Stomach smooth muscle (tissue), 2 donors: Measurements from ENCODE around the gene DKK2.

Source experiments
- H3K27ac ChIP-seq: one replicate; pipeline ENCODE4 v1.7.0; 2013; ENCODE audit warnings: mild to moderate bottlenecking, low read length, inconsistent platforms
- H3K27me3 ChIP-seq, 2 donors: one replicate each; pipeline ENCODE4 v1.7.0; 2013; ENCODE audit warnings: low read length in 2 of 2; ENCODE audit not compliant: insufficient read depth in 2 of 2, control insufficient read depth in 1 of 2
- H3K36me3 ChIP-seq, 2 donors: one replicate each; pipeline ENCODE4 v1.7.0; 2013; ENCODE audit warnings: low read length in 2 of 2; ENCODE audit not compliant: control insufficient read depth in 2 of 2, insufficient read depth in 2 of 2
- H3K4me1 ChIP-seq: one replicate; pipeline ENCODE4 v1.7.0; 2013; ENCODE audit warnings: low read length; ENCODE audit not compliant: control insufficient read depth, insufficient read depth
- H3K4me3 ChIP-seq, 2 donors: one replicate each; pipeline ENCODE4 v1.7.0; 2013; ENCODE audit warnings: low read length in 2 of 2
- H3K9ac ChIP-seq, 2 donors: one replicate each; pipeline ENCODE4 v1.7.0; 2013; ENCODE audit warnings: low read length in 2 of 2, mild to moderate bottlenecking in 1 of 2
- H3K9me3 ChIP-seq, 2 donors: one replicate each; pipeline ENCODE4 v1.7.0; 2013; ENCODE audit warnings: low read length in 2 of 2; ENCODE audit not compliant: control insufficient read depth in 2 of 2
- donor health status: healthy.
- donor health status: Pancreatic carcinoma.

Gene DKK2, protein sequence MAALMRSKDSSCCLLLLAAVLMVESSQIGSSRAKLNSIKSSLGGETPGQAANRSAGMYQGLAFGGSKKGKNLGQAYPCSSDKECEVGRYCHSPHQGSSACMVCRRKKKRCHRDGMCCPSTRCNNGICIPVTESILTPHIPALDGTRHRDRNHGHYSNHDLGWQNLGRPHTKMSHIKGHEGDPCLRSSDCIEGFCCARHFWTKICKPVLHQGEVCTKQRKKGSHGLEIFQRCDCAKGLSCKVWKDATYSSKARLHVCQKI

DNA sequence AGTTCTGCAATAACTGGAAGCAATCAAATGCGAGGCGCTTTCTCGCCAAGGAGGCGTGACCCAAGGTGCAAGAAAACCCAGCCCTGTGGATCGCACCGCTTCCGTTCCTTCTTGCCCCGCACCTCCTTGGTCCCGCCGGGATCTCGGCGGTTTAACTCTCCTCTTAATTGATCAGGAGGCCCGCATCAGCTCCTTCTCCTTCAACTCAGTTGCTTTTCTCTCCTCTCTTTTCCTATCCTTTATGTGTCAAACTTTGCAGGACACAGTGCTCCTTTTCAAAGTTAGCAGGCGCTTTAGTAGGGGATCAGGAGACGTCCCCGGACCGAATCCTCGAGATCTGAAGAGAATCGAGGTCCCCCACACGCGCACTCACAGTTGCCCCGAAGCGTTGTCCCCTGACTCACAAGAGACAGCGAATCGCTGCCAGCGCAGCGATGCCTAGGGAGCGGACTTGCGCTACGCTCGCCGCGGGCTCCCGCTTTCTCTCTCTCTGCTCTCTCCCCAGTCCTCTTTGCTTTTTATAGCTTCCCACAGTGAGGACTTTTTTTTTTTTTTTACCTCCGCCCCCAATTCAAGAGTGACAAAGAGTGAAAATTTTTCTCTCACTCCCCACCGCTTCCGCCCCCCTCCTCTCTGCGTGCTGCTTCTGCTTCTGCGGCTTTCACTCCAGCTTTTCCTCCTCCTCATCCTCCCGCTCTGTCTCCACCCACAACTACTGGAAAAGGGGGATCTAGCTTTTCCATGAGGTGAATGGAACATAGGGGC, at the start of gene DKK2:
DKK2 (minus strand) TSS at position 495 of the 765 bp plus-strand sequence. CDS start 722 bp downstream, outside the sequence.
- H3K4me3 ChIP-seq = peak within 1 kb of the TSS; percentile 71 to 76
- peak within 1 kb of the TSS in 1 of 2 donors; percentile 13 for H3K9ac ChIP-seq
- H3K27me3 ChIP-seq = peaks cover 36 to 46% of the 10 kb centered on the region in 2 donors
- H3K4me1 ChIP-seq = peaks cover 16% of the 10 kb centered on the region
- no peaks in the 10 kb centered on the region for H3K9me3 ChIP-seq
- no peak within 1 kb of the TSS for H3K27ac ChIP-seq
- H3K36me3 ChIP-seq = no peaks in the 10 kb centered on the region

DNA sequence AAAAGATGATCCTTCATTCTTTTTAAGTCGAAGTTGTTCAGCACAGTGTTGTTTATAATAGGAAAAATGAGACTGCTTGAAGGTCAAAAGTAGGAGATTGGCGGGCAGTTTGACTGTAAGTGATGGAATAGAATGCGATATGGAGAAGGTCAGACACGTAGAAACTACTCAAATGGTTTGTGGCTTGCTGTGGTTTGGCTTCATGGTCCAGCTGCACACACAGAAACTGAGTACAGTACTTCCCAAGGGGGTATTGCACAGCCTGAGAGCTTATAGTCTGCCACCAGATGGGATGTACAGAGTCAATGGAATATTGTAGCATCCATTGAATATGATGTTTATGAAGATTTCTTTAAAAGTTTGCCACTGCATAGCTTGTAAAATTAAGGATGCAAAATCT, 41.1 kb upstream of the DKK2 start:
- Histone ChIP-seq H3K27me3 (no peaks in the 10 kb centered on the region), H3K9me3 (no peaks in the 10 kb centered on the region), H3K36me3 (no peaks in the 10 kb centered on the region), H3K9ac (no peak overlapping the region), H3K27ac (no peak overlapping the region), H3K4me3 (no peak overlapping the region), H3K4me1 (no peaks in the 10 kb centered on the region)

DNA sequence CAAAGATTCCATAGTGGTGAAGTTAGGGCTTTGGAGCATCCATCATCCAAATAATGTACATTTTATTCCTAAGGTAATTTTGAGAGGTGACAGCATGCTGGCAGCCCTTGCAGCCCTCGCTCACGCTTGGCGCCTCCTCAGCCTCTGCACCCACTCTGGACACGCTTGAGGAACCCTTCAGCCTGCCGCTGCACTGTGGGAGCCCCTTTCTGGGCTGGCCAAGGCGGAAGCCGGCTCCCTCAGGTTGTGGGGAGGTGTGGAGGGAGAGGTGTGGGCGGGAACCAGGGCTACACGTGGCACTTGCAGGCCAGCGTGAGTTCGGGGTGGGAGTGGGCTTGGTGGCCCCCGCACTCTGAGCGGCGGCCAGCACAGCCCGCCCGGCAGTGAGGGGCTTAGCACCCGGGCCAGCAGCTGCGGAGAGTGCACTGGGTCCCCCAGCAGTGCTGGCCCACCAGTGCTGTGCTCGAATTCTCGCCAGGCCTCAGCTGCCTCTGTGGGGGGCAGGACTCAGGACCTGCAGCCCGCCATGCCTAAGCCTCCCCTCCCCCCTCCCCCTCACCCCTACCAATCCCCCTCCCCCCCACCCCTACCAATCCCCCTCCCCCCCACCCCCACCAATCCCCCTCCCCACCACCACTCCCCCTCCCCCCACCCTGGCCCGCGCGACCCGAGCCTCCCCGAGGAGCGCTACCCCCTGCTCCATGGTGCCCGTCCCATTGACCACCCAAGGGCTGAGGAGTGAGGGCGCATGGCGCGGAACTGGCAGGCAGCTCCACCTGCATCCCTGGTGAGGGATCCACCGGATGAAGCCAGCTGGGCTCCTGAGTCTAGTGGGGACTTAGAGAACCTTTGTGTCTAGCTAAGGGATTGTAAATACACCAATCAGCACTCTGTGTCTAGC, 37.0 kb upstream of the DKK2 start:
- no peaks in the 10 kb centered on the region for H3K27me3 ChIP-seq
- H3K9ac ChIP-seq = no peak overlapping the region
- H3K9me3 ChIP-seq = no peaks in the 10 kb centered on the region
- no peaks in the 10 kb centered on the region for H3K36me3 ChIP-seq
- H3K4me1 ChIP-seq = no peaks in the 10 kb centered on the region
- no peak overlapping the region for H3K27ac ChIP-seq
- no peak overlapping the region for H3K4me3 ChIP-seq

DNA sequence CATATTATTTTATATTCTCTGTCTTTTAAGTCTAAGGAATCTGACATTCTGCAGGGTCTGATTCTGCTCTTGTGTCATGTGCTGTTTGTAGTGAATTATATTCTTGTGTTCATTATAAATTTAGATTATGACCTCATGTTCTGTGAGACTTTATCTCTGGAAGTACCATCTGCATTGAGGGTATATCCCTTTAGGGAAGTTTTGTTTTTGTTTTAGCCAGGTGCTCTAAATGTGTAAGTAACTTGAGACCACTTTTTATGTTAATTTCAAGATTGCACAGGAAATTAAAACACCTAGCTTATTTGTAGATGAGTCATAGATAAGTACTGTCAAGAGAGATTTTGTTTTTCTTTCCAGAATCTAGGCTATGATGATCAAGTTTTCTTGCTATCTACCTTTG, 35.0 kb upstream of the DKK2 start:
- H3K9ac ChIP-seq = no peak overlapping the region
- no peaks in the 10 kb centered on the region for H3K36me3 ChIP-seq
- H3K9me3 ChIP-seq = no peaks in the 10 kb centered on the region
- H3K27ac ChIP-seq = no peak overlapping the region
- H3K27me3 ChIP-seq = no peaks in the 10 kb centered on the region
- H3K4me1 ChIP-seq = no peaks in the 10 kb centered on the region
- H3K4me3 ChIP-seq = no peak overlapping the region

DNA sequence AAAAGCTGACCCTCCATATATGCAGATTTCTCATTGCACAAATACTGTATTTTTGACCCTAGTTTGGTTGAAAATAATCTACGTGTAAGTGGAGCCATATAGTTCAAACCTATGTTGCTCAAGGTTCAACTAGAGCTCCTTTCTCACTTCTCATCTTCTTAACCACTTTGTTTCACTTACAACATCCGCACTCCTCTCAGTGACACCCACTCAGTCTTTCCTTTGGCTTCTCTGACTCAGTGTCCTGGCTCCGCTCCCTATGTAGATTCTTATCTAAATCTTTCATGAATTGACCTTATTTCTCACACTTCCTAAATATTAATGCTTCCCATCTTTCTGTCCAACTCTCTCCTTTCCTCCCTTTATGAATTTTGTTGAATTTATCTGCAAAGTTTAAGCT, 32.9 kb upstream of the DKK2 start:
- H3K4me3 ChIP-seq = no peak overlapping the region
- H3K27ac ChIP-seq = no peak overlapping the region
- H3K36me3 ChIP-seq = no peaks in the 10 kb centered on the region
- H3K9ac ChIP-seq = no peak overlapping the region
- no peaks in the 10 kb centered on the region for H3K4me1 ChIP-seq
- H3K27me3 ChIP-seq = no peaks in the 10 kb centered on the region
- no peaks in the 10 kb centered on the region for H3K9me3 ChIP-seq

DNA sequence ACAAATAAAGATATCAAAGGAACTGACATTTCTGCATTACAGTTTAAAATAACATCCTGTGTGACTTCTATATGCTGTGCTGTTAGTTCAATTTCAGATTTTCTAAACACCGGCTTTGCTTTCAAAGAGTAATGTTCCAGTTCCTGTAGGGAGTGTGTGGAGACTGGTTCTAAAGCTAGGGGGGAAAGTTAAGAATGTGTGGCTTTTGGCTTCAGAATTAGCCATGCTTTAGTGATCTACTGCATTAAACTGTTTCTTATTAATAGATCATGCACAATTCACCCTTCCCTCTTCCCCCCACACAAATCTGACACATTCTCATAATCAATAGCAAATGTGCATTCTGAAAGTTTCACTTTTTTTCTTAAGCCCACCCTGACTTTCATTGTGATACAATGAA, 32.0 kb upstream of the DKK2 start:
- Histone ChIP-seq H3K9ac (no peak overlapping the region), H3K4me1 (no peaks in the 10 kb centered on the region), H3K27ac (no peak overlapping the region), H3K9me3 (no peaks in the 10 kb centered on the region), H3K36me3 (no peaks in the 10 kb centered on the region), H3K4me3 (no peak overlapping the region), H3K27me3 (no peaks in the 10 kb centered on the region)

DNA sequence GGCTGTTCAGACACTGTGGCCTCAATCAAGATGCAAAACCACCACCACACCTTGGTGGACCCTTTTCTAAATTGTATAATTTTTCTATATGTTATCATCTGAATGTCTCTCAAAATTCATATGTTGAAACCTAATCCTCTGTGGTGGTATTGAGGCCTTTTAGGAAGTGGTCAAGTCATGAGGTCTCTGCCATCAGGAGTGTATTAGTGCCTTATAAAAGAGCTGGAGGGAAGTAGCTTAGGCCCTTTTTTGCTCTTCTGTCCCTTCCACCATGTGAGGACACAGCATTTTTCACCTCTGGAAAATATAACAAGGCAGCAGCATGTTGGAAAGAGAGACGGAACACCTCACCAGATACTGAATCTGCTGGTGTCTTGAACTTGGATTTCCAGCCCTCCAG, 30.5 kb upstream of the DKK2 start:
- Histone ChIP-seq H3K9me3 (no peaks in the 10 kb centered on the region), H3K4me3 (no peak overlapping the region), H3K27me3 (no peaks in the 10 kb centered on the region), H3K27ac (no peak overlapping the region), H3K36me3 (no peaks in the 10 kb centered on the region), H3K4me1 (no peaks in the 10 kb centered on the region), H3K9ac (no peak overlapping the region)

DNA sequence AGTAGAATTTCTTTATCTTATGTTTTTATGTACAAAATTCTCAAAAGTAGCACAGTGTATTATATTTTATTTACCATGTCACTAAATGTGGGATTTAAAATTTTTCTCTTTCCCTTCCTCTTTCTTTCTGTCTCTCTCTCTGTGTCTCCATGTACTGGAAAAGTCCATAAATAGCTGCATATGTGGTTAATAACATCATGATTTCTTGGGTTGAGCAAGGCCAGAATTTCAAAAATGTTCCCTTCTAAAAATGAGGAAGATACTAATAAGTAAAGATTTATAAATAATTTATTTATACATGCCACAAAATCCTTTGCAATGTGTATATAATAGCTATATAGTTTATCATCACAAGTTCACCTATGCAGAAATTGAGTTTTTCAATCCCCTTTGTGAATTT, 29.1 kb upstream of the DKK2 start:
- Histone ChIP-seq H3K9me3 (no peaks in the 10 kb centered on the region), H3K36me3 (no peaks in the 10 kb centered on the region), H3K4me3 (no peak overlapping the region), H3K9ac (no peak overlapping the region), H3K4me1 (no peaks in the 10 kb centered on the region), H3K27ac (no peak overlapping the region), H3K27me3 (no peaks in the 10 kb centered on the region)

DNA sequence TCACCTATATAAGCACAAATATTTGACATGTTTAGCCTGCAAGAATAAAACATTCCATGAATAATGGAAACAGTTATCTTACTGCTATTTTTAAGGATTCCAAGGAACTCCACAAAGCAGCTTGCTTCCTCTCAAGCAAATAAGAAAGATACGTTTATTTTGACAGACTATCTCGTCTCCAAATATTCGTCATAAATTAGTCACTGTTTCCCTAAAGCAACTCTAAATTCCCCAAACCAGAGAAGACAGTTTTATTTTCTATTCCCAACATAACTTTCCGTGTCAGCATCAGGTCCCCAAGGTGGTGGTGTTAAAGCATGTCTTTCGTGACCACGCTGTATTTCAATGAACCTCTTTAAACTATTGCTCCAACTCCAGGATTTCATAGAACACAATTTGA, 24.3 kb upstream of the DKK2 start:
- H3K4me1 ChIP-seq = no peaks in the 10 kb centered on the region
- no peaks in the 10 kb centered on the region for H3K36me3 ChIP-seq
- no peaks in the 10 kb centered on the region for H3K9me3 ChIP-seq
- no peaks in the 10 kb centered on the region for H3K27me3 ChIP-seq
- H3K9ac ChIP-seq = no peak overlapping the region
- H3K4me3 ChIP-seq = no peak overlapping the region
- H3K27ac ChIP-seq = no peak overlapping the region

DNA sequence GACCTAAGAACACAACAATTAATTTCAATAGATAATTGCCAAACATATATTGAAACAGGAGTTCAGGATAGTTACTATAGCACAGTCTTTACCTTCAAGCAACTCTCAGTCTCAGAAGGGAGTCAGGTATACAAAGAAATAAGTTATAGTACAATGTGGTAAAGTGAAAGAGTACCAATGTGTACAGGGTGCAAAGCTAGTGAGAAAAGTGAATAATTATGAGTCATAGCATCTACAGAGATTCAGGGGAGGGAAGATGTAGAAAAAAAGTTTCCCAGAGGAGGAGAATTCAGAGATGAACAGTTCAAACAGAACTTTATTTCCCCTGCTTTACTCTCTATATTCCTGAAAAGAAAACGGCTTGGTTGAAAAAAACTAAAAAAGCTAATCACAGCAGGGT, 22.7 kb upstream of the DKK2 start:
- H3K9ac ChIP-seq = no peak overlapping the region
- no peaks in the 10 kb centered on the region for H3K36me3 ChIP-seq
- H3K4me1 ChIP-seq = no peaks in the 10 kb centered on the region
- H3K27me3 ChIP-seq = no peaks in the 10 kb centered on the region
- H3K4me3 ChIP-seq = no peak overlapping the region
- H3K27ac ChIP-seq = no peak overlapping the region
- no peaks in the 10 kb centered on the region for H3K9me3 ChIP-seq
